Uterus (tissue), 4 donors: ENCODE measurements around the gene CRTAC1. TPM values are rescaled to one million over a fixed set of nuclear protein-coding genes. Genes with fewer than 3 reads are reported as not detected.
"Not testable (repeated sequence)": the region's sequence is repeated elsewhere in the genome, so short reads cannot be mapped to it uniquely, and the experiment has no call there.

Experiments
- DNase-seq, 2 donors: peaks; one replicate each; pipeline ENCODE4 v3.0.0-alpha.2; 2019 to 2020
- H3K27ac ChIP-seq, 2 donors: fragments of 200-600 bp; sonication (generic); 1 replicate in 1 of 2; 2 replicates in 1 of 2; pipeline ENCODE4 v1.5.1; 2016 to 2018
- H3K27me3 ChIP-seq, 2 donors: fragments of 200-600 bp; sonication (generic); one replicate each; pipeline ENCODE4 v1.5.1; 2018 to 2019; ENCODE audit warnings: control low read depth in 1 of 2
- H3K36me3 ChIP-seq, 2 donors: fragments of 200-600 bp; sonication (generic); one replicate each; pipeline ENCODE4 v1.5.1; 2019; ENCODE audit warnings: control low read depth in 1 of 2
- H3K4me1 ChIP-seq, 2 donors: fragments of 200-600 bp; sonication (generic); one replicate each; pipeline ENCODE4 v1.5.1; 2018 to 2019; ENCODE audit warnings: control low read depth in 1 of 2
- H3K4me3 ChIP-seq, 2 donors: fragments of 200-600 bp; sonication (generic); 1 replicate in 1 of 2; 2 replicates in 1 of 2; pipeline ENCODE4 v1.5.1; 2018 to 2019; ENCODE audit warnings: mild to moderate bottlenecking in 1 of 2
- H3K9me3 ChIP-seq, 2 donors: fragments of 200-600 bp; sonication (generic); one replicate each; pipeline ENCODE4 v1.5.1; 2019; ENCODE audit warnings: control low read depth in 1 of 2
- CTCF ChIP-seq, 4 experiments: fragments of 200-600 bp in 2 of 4; fragments of 450-650 bp in 2 of 4; sonication (generic) in 2 of 4; IDR thresholded peaks; one replicate each; pipeline ENCODE4 v1.5.1; 2016 to 2019; ENCODE audit warnings: antibody characterized with exemption in 4 of 4, mild to moderate bottlenecking in 2 of 4, moderate library complexity in 1 of 4
- POLR2A ChIP-seq, 2 donors: fragments of 450-650 bp; IDR thresholded peaks; one replicate each; pipeline ENCODE4 v1.6.1; 2016; ENCODE audit warnings: antibody characterized with exemption in 2 of 2, mild to moderate bottlenecking in 1 of 2, moderate library complexity in 1 of 2
- intact Hi-C: fragments of 100-400 bp; cut with DNase I; formaldehyde crosslinking; loops from one replicate; pipeline ENCODE4 v1.15.1; 2023; ENCODE audit warnings: low total_unique reads
- total RNA-seq, 4 donors: library from RNA; depleted of rRNA in 3 of 4; stranded (reverse); fragments of >200 nt in 3 of 4; gene quantifications; one replicate each; pipeline versions ENCODE4 v1.1.0 to v1.2.4, GENCODE V29; 2014 to 2023
- donor health status: DM: yes; HTN: yes; CAD: no.

Gene CRTAC1
- total RNA-seq, 4 donors from 2014 or later, result 0.26 to 7.5 (median 2.0) TPM

GRCh38 chr10:97843281-97843671 lies 187.1 kb downstream of the CRTAC1 start:
- H3K27ac ChIP-seq, result no peak overlapping the region
- H3K36me3 ChIP-seq, result no peaks in the 10 kb centered on the region
- DNase-seq, result no peak
- no peaks in the 10 kb centered on the region for H3K9me3 ChIP-seq
- intact Hi-C loops, result no loop called here
- no peak overlapping the region for H3K4me3 ChIP-seq
- TF ChIP-seq CTCF (IDR thresholded peaks at IDR 0.05), result no peak
- no peak for TF ChIP-seq POLR2A (IDR thresholded peaks at IDR 0.05)
- H3K27me3 ChIP-seq, result peaks cover 0 to 7% of the 10 kb centered on the region in 2 donors
- H3K4me1 ChIP-seq, result no peaks in the 10 kb centered on the region

GRCh38 chr10:97842656-97843280 lies 187.7 kb downstream of the CRTAC1 start:
- no peaks in the 10 kb centered on the region for H3K9me3 ChIP-seq
- TF ChIP-seq POLR2A (IDR thresholded peaks at IDR 0.05), result no peak
- TF ChIP-seq CTCF (IDR thresholded peaks at IDR 0.05), result no peak
- H3K27me3 ChIP-seq, result peaks cover 0 to 7% of the 10 kb centered on the region in 2 donors
- DNase-seq, result no peak
- H3K4me3 ChIP-seq, result no peak overlapping the region
- no peaks in the 10 kb centered on the region for H3K4me1 ChIP-seq
- H3K36me3 ChIP-seq, result no peaks in the 10 kb centered on the region
- no peak overlapping the region for H3K27ac ChIP-seq
- intact Hi-C loops, result no loop called here

- intact Hi-C loops, H3K27me3 ChIP-seq, H3K36me3 ChIP-seq, H3K4me3 ChIP-seq, DNase-seq, H3K9me3 ChIP-seq, H3K4me1 ChIP-seq, H3K27ac ChIP-seq: not testable (repeated sequence)
Measured at GRCh38 chr10:97842114-97842513, 188.3 kb downstream of the CRTAC1 start.

GRCh38 chr10:97841166-97841565 lies 189.3 kb downstream of the CRTAC1 start:
- H3K36me3 ChIP-seq, DNase-seq, H3K4me1 ChIP-seq, H3K4me3 ChIP-seq, intact Hi-C loops, H3K27me3 ChIP-seq, H3K9me3 ChIP-seq, H3K27ac ChIP-seq: not testable (repeated sequence)

GRCh38 chr10:97838091-97838490 lies 192.3 kb downstream of the CRTAC1 start:
- H3K9me3 ChIP-seq, result no peaks in the 10 kb centered on the region
- H3K27ac ChIP-seq, result no peak overlapping the region
- no peaks in the 10 kb centered on the region for H3K4me1 ChIP-seq
- H3K36me3 ChIP-seq, result no peaks in the 10 kb centered on the region
- intact Hi-C loops, result no loop called here
- H3K27me3 ChIP-seq, result no peaks in the 10 kb centered on the region
- DNase-seq, result no peak
- TF ChIP-seq CTCF (IDR thresholded peaks at IDR 0.05) (no peak), POLR2A (IDR thresholded peaks at IDR 0.05) (no peak)
- H3K4me3 ChIP-seq, result no peak overlapping the region

GRCh38 chr10:97836446-97836845 lies 194.0 kb downstream of the CRTAC1 start:
- DNase-seq, result no peak
- intact Hi-C loops, result no loop called here
- Histone ChIP-seq H3K9me3 (no peaks in the 10 kb centered on the region), H3K4me3 (no peak overlapping the region), H3K4me1 (no peaks in the 10 kb centered on the region), H3K27ac (no peak overlapping the region), H3K36me3 (no peaks in the 10 kb centered on the region), H3K27me3 (no peaks in the 10 kb centered on the region)
- TF ChIP-seq POLR2A (IDR thresholded peaks at IDR 0.05) (no peak), CTCF (IDR thresholded peaks at IDR 0.05) (no peak)
